Transverse colon (tissue), 4 donors: ENCODE measurements around the gene RERG. TPM values are rescaled to one million over a fixed set of nuclear protein-coding genes. Genes with fewer than 3 reads are reported as not detected.

Experiments
- DNase-seq: peaks from one replicate; pipeline ENCODE4 v3.0.0-alpha.2; 2019
- H3K27ac ChIP-seq, 4 donors: fragments of 200-600 bp; sonication (generic); 2 replicates each; pipeline ENCODE4 v1.5.1; 2016 to 2018; ENCODE audit warnings: inconsistent platforms in 4 of 4
- H3K27me3 ChIP-seq: fragments of 200-600 bp; sonication (generic); 2 replicates; pipeline ENCODE4 v1.5.1; 2017; ENCODE audit warnings: inconsistent platforms
- H3K36me3 ChIP-seq, 4 donors: fragments of 200-600 bp; sonication (generic); 2 replicates each; pipeline ENCODE4 v1.5.1; 2017 to 2019; ENCODE audit warnings: inconsistent platforms in 4 of 4
- H3K4me1 ChIP-seq, 4 donors: fragments of 200-600 bp; sonication (generic); 2 replicates each; pipeline ENCODE4 v1.5.1; 2017 to 2020; ENCODE audit warnings: inconsistent platforms in 4 of 4
- H3K4me3 ChIP-seq, 4 donors: fragments of 200-600 bp; sonication (generic); 1 replicate in 1 of 4; 2 replicates in 3 of 4; pipeline versions ENCODE4 v1.5.1 to v1.6.1; 2017 to 2019; ENCODE audit warnings: inconsistent platforms in 4 of 4
- H3K9me3 ChIP-seq, 2 donors: fragments of 200-600 bp; sonication (generic); 2 replicates each; pipeline ENCODE4 v1.5.1; 2017 to 2019; ENCODE audit warnings: inconsistent platforms in 2 of 2
- CTCF ChIP-seq, 5 experiments: fragments of 200-600 bp in 3 of 5; fragments of 450-650 bp in 2 of 5; sonication (generic) in 3 of 5; IDR thresholded peaks; 1 replicate in 2 of 5; 2 replicates in 3 of 5; pipeline ENCODE4 v1.5.1; 2016 to 2017; ENCODE audit warnings: antibody characterized with exemption in 5 of 5, inconsistent platforms in 3 of 5, mild to moderate bottlenecking in 2 of 5, moderate library complexity in 1 of 5
- EP300 ChIP-seq: sonication (generic); formaldehyde crosslinking; IDR thresholded peaks from one replicate; pipeline ENCODE4 v1.6.1; 2017; ENCODE audit warnings: antibody characterized with exemption, low read depth
- POLR2A ChIP-seq: fragments of 450-650 bp; IDR thresholded peaks from one replicate; pipeline ENCODE4 v1.6.1; 2016; ENCODE audit warnings: antibody characterized with exemption, mild to moderate bottlenecking, moderate library complexity
- POLR2AphosphoS5 ChIP-seq, 3 donors: sonication (generic); formaldehyde crosslinking; IDR thresholded peaks; one replicate each; pipeline ENCODE4 v1.6.1; 2016; ENCODE audit warnings: antibody characterized with exemption in 3 of 3
- WGBS, 2 donors: methylation state at CpG; one replicate each; pipeline ENCODE4 v1.1.5; 2018; ENCODE audit warnings: low coverage in 1 of 2; 5-methylcytosine and 5-hydroxymethylcytosine counted together
- in situ Hi-C, 4 donors: fragments of 200-750 bp; cut with MboI; loops; one replicate each; pipeline versions ENCODE4 v1.15.0 to v1.15.1; 2017; ENCODE audit warnings: low sequenced_read_pairs in 3 of 4, low pct_ligation_motif_present in 1 of 4, low pct_unique_long_range_greater_than_20kb in 1 of 4
- intact Hi-C: fragments of 100-400 bp; cut with DNase I; formaldehyde crosslinking; loops from one replicate; pipeline ENCODE4 v1.15.1; 2023; ENCODE audit warnings: low total_unique reads
- total RNA-seq, 4 donors: library from RNA; depleted of rRNA; stranded (reverse); fragments of >200 nt; gene quantifications; one replicate each; pipeline ENCODE4 v1.1.0, GENCODE V29; 2016

The RERG gene
- total RNA-seq, 4 donors from 2014 or later, result 3.6 to 12.6 (median 8.6) TPM

- no peaks in the 10 kb centered on the region for H3K36me3 ChIP-seq
- H3K9me3 ChIP-seq, result no peaks in the 10 kb centered on the region
- H3K27me3 ChIP-seq, result peaks cover 10% of the 10 kb centered on the region
- no peak for DNase-seq
- WGBS, 2 donors, result 56 to 67% methylated on average over 1 to 3 of the region's 3 CpGs
- peak overlapping the region in 1 of 4 donors; percentile 77 for H3K27ac ChIP-seq
- H3K4me3 ChIP-seq, result no peak overlapping the region
- in situ Hi-C loops (loop anchor here in 2 of 4 donors (10.0 kb wide), 2 partner anchors 217 to 377 kb away; partner anchors contain the start of gene ART4 (in 2 of the 2)), intact Hi-C loops (loop anchor here (5.0 kb wide), 3 partner anchors 70 to 380 kb away; partner anchors contain the start of gene ART4)
- peaks cover 0 to 16% (median 8%) of the 10 kb centered on the region in 4 donors for H3K4me1 ChIP-seq
- TF ChIP-seq POLR2AphosphoS5 (IDR thresholded peaks at IDR 0.05) (no peak), CTCF (IDR thresholded peaks at IDR 0.05) (no peak), EP300 (no peak), POLR2A (no peak)
These were observed 1.0 kb upstream of the RERG start for GRCh38 chr12:15222219-15222618.

- peak overlapping the region; percentile 76 to 84 (median 79) for H3K27ac ChIP-seq
- 40 to 64% methylated on average over 4 of the region's 4 CpGs for WGBS, 2 donors
These were observed 766 bp downstream of the RERG start for GRCh38 chr12:15220451-15220850.

GRCh38 chr12:15218794-15219193 lies 2.4 kb downstream of the RERG start:
- H3K27me3 ChIP-seq, result peaks cover 10% of the 10 kb centered on the region
- intact Hi-C loops, result no loop called here
- peaks cover 0 to 20% (median 8%) of the 10 kb centered on the region in 4 donors for H3K4me1 ChIP-seq
- H3K36me3 ChIP-seq, result no peaks in the 10 kb centered on the region
- H3K4me3 ChIP-seq, result no peak overlapping the region
- DNase-seq, result no peak
- no peak for TF ChIP-seq POLR2A
- no peak for TF ChIP-seq POLR2AphosphoS5 (IDR thresholded peaks at IDR 0.05)
- TF ChIP-seq EP300, result no peak
- no peak for TF ChIP-seq CTCF (IDR thresholded peaks at IDR 0.05)
- in situ Hi-C loops, result no loop called here
- H3K9me3 ChIP-seq, result no peaks in the 10 kb centered on the region
- WGBS, 2 donors, result 72 to 82% methylated on average over 6 of the region's 6 CpGs
- H3K27ac ChIP-seq, result peak overlapping the region in 3 of 4 donors; percentile 42 to 84 (median 76)

More at GRCh38 chr12:15220451-15220850, 766 bp downstream of the RERG start:
- no peak for DNase-seq
- intact Hi-C loops, result loop anchor here (5.0 kb wide), 3 partner anchors 68 to 378 kb away; partner anchors contain the start of gene ART4
- Histone ChIP-seq H3K27me3 (peaks cover 10% of the 10 kb centered on the region), H3K4me3 (peak overlapping the region in 3 of 4 donors; percentile 38 to 59 (median 39)), H3K9me3 (no peaks in the 10 kb centered on the region), H3K36me3 (no peaks in the 10 kb centered on the region), H3K4me1 (peaks cover 0 to 20% (median 8%) of the 10 kb centered on the region in 4 donors)
- in situ Hi-C loops, result loop anchor here in 2 of 4 donors (10.0 kb wide), 2 partner anchors 216 to 376 kb away; partner anchors contain the start of gene ART4 (in 2 of the 2)
- TF ChIP-seq CTCF (IDR thresholded peaks at IDR 0.05), result no peak
- no peak for TF ChIP-seq POLR2AphosphoS5 (IDR thresholded peaks at IDR 0.05)
- TF ChIP-seq EP300, result no peak
- TF ChIP-seq POLR2A, result no peak

- Histone ChIP-seq H3K4me3 (no peak overlapping the region), H3K27me3 (peaks cover 8% of the 10 kb centered on the region), H3K9me3 (no peaks in the 10 kb centered on the region), H3K4me1 (peaks cover 0 to 20% (median 8%) of the 10 kb centered on the region in 4 donors), H3K27ac (peak overlapping the region in 3 of 4 donors; percentile 26 to 52 (median 41)), H3K36me3 (no peaks in the 10 kb centered on the region)
- DNase-seq, result no peak
- 68 to 73% methylated on average over 4 to 5 of the region's 5 CpGs for WGBS, 2 donors
- intact Hi-C loops, result no loop called here
- in situ Hi-C loops, result no loop called here
- TF ChIP-seq POLR2AphosphoS5 (IDR thresholded peaks at IDR 0.05) (no peak), POLR2A (no peak), CTCF (IDR thresholded peaks at IDR 0.05) (no peak), EP300 (no peak)
These were observed 5.0 kb downstream of the RERG start for GRCh38 chr12:15216036-15216889.
